Activated CD8-positive, alpha-beta T cell treated with anti-CD3 and anti-CD28 coated beads for 36 hours (primary cell): ENCODE data around the gene MOGAT3. TPM values are rescaled to one million over a fixed set of nuclear protein-coding genes. Genes with fewer than 3 reads are reported as not detected.

Experiments used
- ATAC-seq: fragments of 200-7000 bp; cut with Tn5 transposase; one replicate; pipeline ENCODE4 v1.10.0; 2021; ENCODE audit warnings: mild to moderate bottlenecking, moderate library complexity
- CTCF ChIA-PET: fragments of 350-600 bp; sonication (Branson Sonifier 250); formaldehyde crosslinking; loops from one replicate; lab custom pipeline; 2021; ENCODE audit warnings: antibody characterized with exemption; lab: Charles Lee
- POLR2A ChIA-PET: fragments of 350-600 bp; sonication (Branson Sonifier 250); formaldehyde crosslinking; loops from one replicate; lab custom pipeline; 2021; ENCODE audit warnings: antibody characterized with exemption; lab: Charles Lee
- DNase-seq: peaks from one replicate; pipeline ENCODE4 v3.0.0-alpha.2; 2020
- H3K27ac Mint-ChIP-seq: one replicate; pipeline ENCODE4 v1.8.0; 2021; ENCODE audit warnings: mild to moderate bottlenecking, mixed read lengths
- H3K27me3 Mint-ChIP-seq: one replicate; pipeline ENCODE4 v1.8.0; 2021; ENCODE audit warnings: mixed read lengths
- H3K36me3 Mint-ChIP-seq: one replicate; pipeline ENCODE4 v1.8.0; 2021; ENCODE audit warnings: low read depth, mixed read lengths
- H3K4me1 Mint-ChIP-seq: one replicate; pipeline ENCODE4 v1.8.0; 2021; ENCODE audit warnings: low read depth, mixed read lengths
- H3K4me3 Mint-ChIP-seq: one replicate; pipeline ENCODE4 v1.8.0; 2021; ENCODE audit warnings: mild to moderate bottlenecking, moderate library complexity, mixed read lengths
- H3K9me3 Mint-ChIP-seq: one replicate; pipeline ENCODE4 v1.8.0; 2021; ENCODE audit warnings: mixed read lengths
- CTCF ChIP-seq: fragments of 200-600 bp; IDR thresholded peaks from one replicate; pipeline ENCODE4 v1.8.0; 2022; ENCODE audit warnings: antibody characterized with exemption, mild to moderate bottlenecking
- intact Hi-C: fragments of 100-400 bp; cut with micrococcal nuclease; formaldehyde crosslinking; loops from one replicate; pipeline ENCODE4 v1.10.0; 2022
- total RNA-seq, 2 experiments: library from RNA; stranded (reverse); gene quantifications; one replicate each; pipeline ENCODE4 v1.2.3, GENCODE V29; 2021

Gene MOGAT3
- total RNA-seq, 2 experiments from 2014 or later, result not detected

GRCh38 chr7:101237206-101238067, 36.6 kb upstream of the MOGAT3 start, which contains the start of gene CLDN15:
Gene CLDN15 (minus strand): TSS chr7:101237802. CDS start chr7:101237581, 221 bp downstream.
- CTCF ChIA-PET, result interaction anchor here (1.0 to 1.2 kb wide), 2 partner anchors 45 to 93 kb away, joined by 3 read pairs; no protein-coding TSS in a partner anchor
- H3K27ac Mint-ChIP-seq, result no peak within 1 kb of the TSS
- TF ChIP-seq CTCF, result no peak
- H3K36me3 Mint-ChIP-seq, result peaks cover 5% of the 10 kb centered on the region
- peaks cover 3% of the 10 kb centered on the region for H3K4me1 Mint-ChIP-seq
- H3K27me3 Mint-ChIP-seq, result no peaks in the 10 kb centered on the region
- no peaks in the 10 kb centered on the region for H3K9me3 Mint-ChIP-seq
- DNase-seq, result no peak
- no peak for ATAC-seq
- no peak within 1 kb of the TSS for H3K4me3 Mint-ChIP-seq
- intact Hi-C loops, result loop anchor here (10.0 kb wide), 1 partner anchor 47 kb away; no protein-coding TSS in a partner anchor
- POLR2A ChIA-PET, result interaction anchor here (1.3 to 2.1 kb wide), 2 partner anchors 13 to 19 kb away, joined by 4 to 7 read pairs; partner anchors contain the start of genes PLOD3 and ZNHIT1

GRCh38 chr7:101236292-101236835, 35.5 kb upstream of the MOGAT3 start:
- no peak for TF ChIP-seq CTCF
- Mint-ChIP-seq H3K9me3 (no peaks in the 10 kb centered on the region), H3K36me3 (peaks cover 5% of the 10 kb centered on the region), H3K4me3 (no peak overlapping the region), H3K27ac (no peak overlapping the region), H3K4me1 (no peaks in the 10 kb centered on the region), H3K27me3 (no peaks in the 10 kb centered on the region)
- CTCF ChIA-PET, result interaction anchor here (1.7 kb wide), 1 partner anchor 47 kb away, joined by 5 read pairs; no protein-coding TSS in a partner anchor
- DNase-seq (no peak), ATAC-seq (no peak)
- POLR2A ChIA-PET, result interaction anchor here (1.4 to 2.1 kb wide), 2 partner anchors 14 to 18 kb away, joined by 4 to 7 read pairs; partner anchors contain the start of genes PLOD3 and ZNHIT1
- intact Hi-C loops, result loop anchor here (10.0 kb wide), 1 partner anchor 48 kb away; no protein-coding TSS in a partner anchor

- CTCF ChIA-PET, result interaction anchor here (0.8 to 1.7 kb wide), 2 partner anchors 9 to 48 kb away, joined by 3 to 5 read pairs; no protein-coding TSS in a partner anchor
- H3K4me1 Mint-ChIP-seq, result no peaks in the 10 kb centered on the region
- ATAC-seq (no peak), DNase-seq (no peak)
- no peaks in the 10 kb centered on the region for H3K27me3 Mint-ChIP-seq
- POLR2A ChIA-PET, result interaction anchor here (1.1 to 1.4 kb wide), 2 partner anchors 9 to 13 kb away, joined by 4 read pairs; partner anchors contain the start of gene FIS1
- intact Hi-C loops, result loop anchor here (10.0 kb wide), 1 partner anchor 49 kb away; no protein-coding TSS in a partner anchor
- no peaks in the 10 kb centered on the region for H3K9me3 Mint-ChIP-seq
- H3K27ac Mint-ChIP-seq, result no peak overlapping the region
- H3K36me3 Mint-ChIP-seq, result peaks cover 5% of the 10 kb centered on the region
- no peak overlapping the region for H3K4me3 Mint-ChIP-seq
- no peak for TF ChIP-seq CTCF
These were observed 34.7 kb upstream of the MOGAT3 start for GRCh38 chr7:101235522-101235921.

- Mint-ChIP-seq H3K4me3 (no peak overlapping the region), H3K27ac (no peak overlapping the region), H3K4me1 (no peaks in the 10 kb centered on the region), H3K36me3 (peaks cover 3% of the 10 kb centered on the region), H3K9me3 (no peaks in the 10 kb centered on the region), H3K27me3 (no peaks in the 10 kb centered on the region)
- ChIA-PET CTCF (interaction anchor here (0.8 to 1.7 kb wide), 3 partner anchors 9 to 48 kb away, joined by 3 to 5 read pairs (median 3); no protein-coding TSS in a partner anchor), POLR2A (interaction anchor here (1.1 to 1.4 kb wide), 2 partner anchors 10 to 12 kb away, joined by 4 read pairs; partner anchors contain the start of gene FIS1)
- ATAC-seq (no peak), DNase-seq (no peak)
- TF ChIP-seq CTCF, result peak; percentile 38
- intact Hi-C loops, result loop anchor here (10.0 kb wide), 1 partner anchor 50 kb away; no protein-coding TSS in a partner anchor
These were observed 34.2 kb upstream of the MOGAT3 start for GRCh38 chr7:101235050-101235449.
